Neutrophil (primary cell): ENCODE data around the gene ITM2B.

Experiments
- H3K27ac ChIP-seq: fragments of 200-600 bp; sonication (generic); 2 replicates; pipeline ENCODE4 v1.5.1; 2016; ENCODE audit warnings: mild to moderate bottlenecking, moderate library complexity
- H3K27me3 ChIP-seq: fragments of 200-600 bp; sonication (generic); 2 replicates; pipeline ENCODE4 v1.6.0; 2016; ENCODE audit warnings: mild to moderate bottlenecking
- H3K36me3 ChIP-seq: fragments of 200-600 bp; sonication (generic); 2 replicates; pipeline ENCODE4 v1.5.1; 2017
- H3K4me1 ChIP-seq, 2 experiments: fragments of 200-600 bp in 1 of 2; sonication (generic) in 1 of 2; 1 replicate in 1 of 2; 2 replicates in 1 of 2; pipeline versions ENCODE4 v1.5.1 to v1.6.1; 2013 to 2016; ENCODE audit warnings: low read depth in 1 of 2, low read length in 1 of 2, mild to moderate bottlenecking in 1 of 2, moderate library complexity in 1 of 2; ENCODE audit not compliant: control insufficient read depth in 1 of 2, insufficient read depth in 1 of 2
- H3K4me3 ChIP-seq, 2 experiments: fragments of 200-600 bp in 1 of 2; sonication (generic) in 1 of 2; 1 replicate in 1 of 2; 2 replicates in 1 of 2; pipeline ENCODE4 v1.5.1; 2013 to 2016; ENCODE audit warnings: low read depth in 1 of 2, low read length in 1 of 2, mild to moderate bottlenecking in 1 of 2, moderate library complexity in 1 of 2
- H3K9me3 ChIP-seq: fragments of 200-600 bp; sonication (generic); 2 replicates; pipeline ENCODE4 v1.5.1; 2016
- TF ChIP-seq, protein P1 (sequence below): fragments of 200-600 bp; sonication (generic); IDR thresholded peaks from 2 replicates; pipeline ENCODE4 v1.5.1; 2016; ENCODE audit warnings: antibody characterized with exemption

The ITM2B gene

DNA sequence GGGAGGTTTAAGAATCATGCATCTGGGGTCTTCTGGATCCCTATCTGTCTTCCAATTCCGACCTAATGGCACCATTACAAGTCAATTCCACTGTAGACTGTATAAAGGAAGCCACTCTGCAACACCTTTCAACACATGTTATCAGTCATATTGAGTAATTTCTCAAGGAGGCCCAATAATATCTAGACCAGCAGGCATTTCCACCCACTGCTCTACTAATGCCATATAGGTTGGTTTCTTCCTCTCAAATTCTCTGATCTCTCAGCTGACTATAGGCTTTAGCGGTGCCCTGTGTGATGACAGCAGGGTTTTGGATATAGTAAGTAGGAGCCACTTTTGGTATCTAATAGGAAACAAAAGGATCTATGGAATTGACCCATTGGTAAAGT is 12.4 kb upstream of the ITM2B start:
- H3K9me3 ChIP-seq: peaks cover 9% of the 10 kb centered on the region
- no peaks in the 10 kb centered on the region for H3K36me3 ChIP-seq
- TF ChIP-seq, protein P1, sequence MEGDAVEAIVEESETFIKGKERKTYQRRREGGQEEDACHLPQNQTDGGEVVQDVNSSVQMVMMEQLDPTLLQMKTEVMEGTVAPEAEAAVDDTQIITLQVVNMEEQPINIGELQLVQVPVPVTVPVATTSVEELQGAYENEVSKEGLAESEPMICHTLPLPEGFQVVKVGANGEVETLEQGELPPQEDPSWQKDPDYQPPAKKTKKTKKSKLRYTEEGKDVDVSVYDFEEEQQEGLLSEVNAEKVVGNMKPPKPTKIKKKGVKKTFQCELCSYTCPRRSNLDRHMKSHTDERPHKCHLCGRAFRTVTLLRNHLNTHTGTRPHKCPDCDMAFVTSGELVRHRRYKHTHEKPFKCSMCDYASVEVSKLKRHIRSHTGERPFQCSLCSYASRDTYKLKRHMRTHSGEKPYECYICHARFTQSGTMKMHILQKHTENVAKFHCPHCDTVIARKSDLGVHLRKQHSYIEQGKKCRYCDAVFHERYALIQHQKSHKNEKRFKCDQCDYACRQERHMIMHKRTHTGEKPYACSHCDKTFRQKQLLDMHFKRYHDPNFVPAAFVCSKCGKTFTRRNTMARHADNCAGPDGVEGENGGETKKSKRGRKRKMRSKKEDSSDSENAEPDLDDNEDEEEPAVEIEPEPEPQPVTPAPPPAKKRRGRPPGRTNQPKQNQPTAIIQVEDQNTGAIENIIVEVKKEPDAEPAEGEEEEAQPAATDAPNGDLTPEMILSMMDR: no peak
- H3K4me1 ChIP-seq: peaks cover 51 to 53% of the 10 kb centered on the region in 2 experiments
- no peaks in the 10 kb centered on the region for H3K27me3 ChIP-seq
- H3K4me3 ChIP-seq: peak overlapping the region; percentile 10 to 41
- H3K27ac ChIP-seq: peak overlapping the region; percentile 88

GRCh38 chr13:48220981-48221685 is 11.9 kb upstream of the ITM2B start:
- H3K27me3 ChIP-seq: no peaks in the 10 kb centered on the region
- peak overlapping the region; percentile 88 for H3K27ac ChIP-seq
- TF ChIP-seq, protein P1: no peak
- H3K36me3 ChIP-seq: no peaks in the 10 kb centered on the region
- peak overlapping the region; percentile 10 to 41 for H3K4me3 ChIP-seq
- peaks cover 9% of the 10 kb centered on the region for H3K9me3 ChIP-seq
- H3K4me1 ChIP-seq: peaks cover 51 to 53% of the 10 kb centered on the region in 2 experiments

- Histone ChIP-seq H3K27ac (peak overlapping the region; percentile 88), H3K9me3 (peaks cover 9% of the 10 kb centered on the region), H3K27me3 (no peaks in the 10 kb centered on the region), H3K4me1 (peaks cover 51 to 53% of the 10 kb centered on the region in 2 experiments), H3K36me3 (no peaks in the 10 kb centered on the region), H3K4me3 (peak overlapping the region; percentile 41)
- TF ChIP-seq, protein P1: no peak
Measured at GRCh38 chr13:48221686-48222187, 11.3 kb upstream of the ITM2B start.

- TF ChIP-seq, protein P1: no peak
- peak overlapping the region; percentile 41 for H3K4me3 ChIP-seq
- H3K27ac ChIP-seq: peak overlapping the region; percentile 88
- H3K27me3 ChIP-seq: no peaks in the 10 kb centered on the region
- no peaks in the 10 kb centered on the region for H3K36me3 ChIP-seq
- H3K9me3 ChIP-seq: peaks cover 3% of the 10 kb centered on the region
- H3K4me1 ChIP-seq: peaks cover 51 to 53% of the 10 kb centered on the region in 2 experiments
Measured at GRCh38 chr13:48222358-48223301, 10.4 kb upstream of the ITM2B start.

- Histone ChIP-seq H3K9me3 (no peaks in the 10 kb centered on the region), H3K4me3 (no peak overlapping the region), H3K4me1 (peaks cover 42 to 45% of the 10 kb centered on the region in 2 experiments), H3K36me3 (no peaks in the 10 kb centered on the region), H3K27ac (peak overlapping the region; percentile 60), H3K27me3 (no peaks in the 10 kb centered on the region)
- TF ChIP-seq, protein P1: no peak
Measured at GRCh38 chr13:48224701-48225100, 8.3 kb upstream of the ITM2B start.
